DOHH2 (cell line): Measurements from ENCODE around the gene SLC37A1.

Source experiments
- CTCF ChIP-seq: fragments of 200-600 bp; sonication (generic); IDR thresholded peaks from one replicate; pipeline ENCODE4 v1.5.1; 2014; ENCODE audit warnings: antibody characterized with exemption, mild to moderate bottlenecking, low read depth, low read length; ENCODE audit not compliant: poor library complexity, severe bottlenecking
- EZH2phosphoT487 ChIP-seq: fragments of 200-600 bp; sonication (generic); IDR thresholded peaks from 2 replicates; pipeline ENCODE4 v1.6.1; 2017; ENCODE audit warnings: borderline replicate concordance, mild to moderate bottlenecking, antibody characterized with exemption, low read length, moderate library complexity, mixed read lengths

- no peak for TF ChIP-seq CTCF
- no peak for TF ChIP-seq EZH2phosphoT487
Measured at GRCh38 chr21:42486072-42486471, 27.6 kb upstream of the SLC37A1 start.
